Psoas muscle (tissue), 8 donors: ENCODE measurements around the gene EQTN. TPM values are rescaled to one million over a fixed set of nuclear protein-coding genes. Genes with fewer than 3 reads are reported as not detected.
"Not testable (repeated sequence)": the region's sequence is repeated elsewhere in the genome, so short reads cannot be mapped to it uniquely, and the experiment has no call there.

Experiments
- ATAC-seq, 4 donors: fragments of 200-7000 bp; cut with Tn5 transposase; one replicate each; pipeline ENCODE4 v1.9.1; 2020; ENCODE audit warnings: moderate library complexity in 3 of 4, mild to moderate bottlenecking in 2 of 4
- DNase-seq, 2 donors: peaks; one replicate each; pipeline ENCODE4 v3.0.0-alpha.2; 2020
- H3K27ac ChIP-seq: fragments of 200-600 bp; one replicate; pipeline ENCODE4 v1.8.0; 2022
- H3K27me3 ChIP-seq, 3 donors: fragments of 200-600 bp in 1 of 3; one replicate each; pipeline versions ENCODE4 v1.6.1 to v1.8.0; 2013 to 2022; ENCODE audit warnings: low read length in 2 of 3, mild to moderate bottlenecking in 2 of 3, moderate library complexity in 1 of 3; ENCODE audit not compliant: insufficient read depth in 3 of 3
- H3K36me3 ChIP-seq, 2 donors: fragments of 200-600 bp in 1 of 2; one replicate each; pipeline versions ENCODE4 v1.6.1 to v1.8.0; 2013 to 2022; ENCODE audit warnings: low read depth in 1 of 2, mild to moderate bottlenecking in 1 of 2, moderate library complexity in 1 of 2; ENCODE audit not compliant: insufficient read depth in 1 of 2
- H3K4me1 ChIP-seq: fragments of 200-600 bp; one replicate; pipeline ENCODE4 v1.8.0; 2022
- H3K4me3 ChIP-seq: fragments of 200-600 bp; one replicate; pipeline ENCODE4 v1.8.0; 2022; ENCODE audit warnings: mild to moderate bottlenecking
- H3K9me3 ChIP-seq: fragments of 200-600 bp; one replicate; pipeline ENCODE4 v1.8.0; 2022
- CTCF ChIP-seq: fragments of 200-600 bp; IDR thresholded peaks from one replicate; pipeline ENCODE4 v1.8.0; 2022; ENCODE audit warnings: antibody characterized with exemption
- WGBS, 3 donors: extraction: QIAGEN DNeasy Blood & Tissue Kit; methylation state at CpG; one replicate each; pipeline versions ENCODE4 v1.1.6 to v1.1.7; 2013; 5-methylcytosine and 5-hydroxymethylcytosine counted together
- intact Hi-C, 2 donors: fragments of 100-400 bp; cut with DNase I; formaldehyde crosslinking; loops; one replicate each; pipeline versions ENCODE4 v1.11.0 to v1.14.2; 2022
- polyA plus RNA-seq, 3 donors: library from polyadenylated mRNA; stranded (reverse); fragments of 200-250 nt; gene quantifications; one replicate each; pipeline ENCODE4 v1.2.3, GENCODE V29; 2013
- total RNA-seq, 4 donors: library from RNA; stranded (reverse); fragmentation: NEBNext Ultra II Directional in 2 of 4; extraction: Animal tissue kit (Norgen Biotek cat#: 25700) in 2 of 4; gene quantifications; one replicate each; pipeline versions ENCODE4 v1.2.1 to v1.2.4, GENCODE V29; 2021 to 2023
- donor health status: healthy with polysubstance abuse.
- donor health status: DM: no; HTN: no; CAD: no; lungs with moderate emphysema.
- donor health status: Bipolar disorder and iron deficiency.
- donor health status: healthy.
- donor health status: DM: yes; HTN: yes; CAD: no.
- donor health status: DM: no; HTN: no; CAD: no.
- donor health status: DM: no; HTN: no; CAD: no.
- donor health status: DM: yes; HTN: yes; CAD: no.

EQTN gene
- total and polyA plus RNA-seq, 7 donors: not detected

GRCh38 chr9:27258662-27259061 is 38.3 kb downstream of the EQTN start:
- intact Hi-C loops: no loop called here
- no peaks in the 10 kb centered on the region for H3K36me3 ChIP-seq
- DNase-seq (no peak), ATAC-seq (no peak)
- WGBS, 3 donors: 88 to 91% (median 88%) methylated on average over 7 of the region's 7 CpGs
- H3K9me3 ChIP-seq: no peaks in the 10 kb centered on the region
- no peaks in the 10 kb centered on the region for H3K27me3 ChIP-seq
- no peaks in the 10 kb centered on the region for H3K4me1 ChIP-seq
- H3K4me3 ChIP-seq: no peak overlapping the region
- H3K27ac ChIP-seq: no peak overlapping the region
- TF ChIP-seq CTCF: no peak

GRCh38 chr9:27248702-27249101 is 48.2 kb downstream of the EQTN start:
- Histone ChIP-seq H3K4me1 (no peaks in the 10 kb centered on the region), H3K9me3 (no peaks in the 10 kb centered on the region), H3K36me3 (no peaks in the 10 kb centered on the region), H3K27ac (no peak overlapping the region), H3K4me3 (no peak overlapping the region), H3K27me3 (no peaks in the 10 kb centered on the region)
- no peak for ATAC-seq
- DNase-seq: no peak
- no peak for TF ChIP-seq CTCF
- intact Hi-C loops: no loop called here

GRCh38 chr9:27247756-27248155 is 49.2 kb downstream of the EQTN start:
- 10 to 17% (median 10%) methylated on average over 2 of the region's 2 CpGs for WGBS, 3 donors
- peak; percentile 32 for TF ChIP-seq CTCF
- DNase-seq: no peak
- peak in 1 of 4 donors; percentile 42 for ATAC-seq
- H3K4me1 ChIP-seq: no peaks in the 10 kb centered on the region
- H3K36me3 ChIP-seq: no peaks in the 10 kb centered on the region
- no peaks in the 10 kb centered on the region for H3K27me3 ChIP-seq
- no peak overlapping the region for H3K27ac ChIP-seq
- intact Hi-C loops: no loop called here
- H3K4me3 ChIP-seq: no peak overlapping the region
- peaks cover 4% of the 10 kb centered on the region for H3K9me3 ChIP-seq

- H3K9me3 ChIP-seq: peaks cover 28% of the 10 kb centered on the region
- H3K4me3 ChIP-seq, DNase-seq, H3K36me3 ChIP-seq, H3K4me1 ChIP-seq, ATAC-seq, H3K27me3 ChIP-seq, intact Hi-C loops, H3K27ac ChIP-seq: not testable (repeated sequence)
- WGBS, 3 donors: 82 to 93% (median 85%) methylated on average over 11 to 12 of the region's 12 CpGs
Measured at GRCh38 chr9:27239648-27240047, 57.3 kb downstream of the EQTN start.

Other genes starting within 250 kb of the EQTN start
- gene TEK, start 187.9 kb downstream of the EQTN start, total RNA-seq: 10 to 100 TPM in 2 of 4 donors, 1 to 10 TPM in 2; 5.7 to 14.5 (median 9.1) TPM
- gene TEK, start 187.9 kb downstream of the EQTN start, polyA plus RNA-seq: 1 to 10 TPM; 4.6 to 7.1 (median 4.9) TPM
- not detected for gene IFNK, start 227.1 kb upstream of the EQTN start, total RNA-seq
- gene IFNK, start 227.1 kb upstream of the EQTN start, polyA plus RNA-seq: not detected
- 1 to 10 TPM; 1.1 to 4.5 (median 1.9) TPM for gene MOB3B, start 232.7 kb upstream of the EQTN start, total RNA-seq
- 1 to 10 TPM in 2 of 3 donors, under 1 TPM in 1; 0.57 to 3.8 (median 1.8) TPM for gene MOB3B, start 232.7 kb upstream of the EQTN start, polyA plus RNA-seq